ENCODE measurements around the gene CHURC1. TPM values are rescaled to one million over a fixed set of nuclear protein-coding genes. Genes with fewer than 3 reads are reported as not detected.
"Not testable (repeated sequence)": the region's sequence is repeated elsewhere in the genome, so short reads cannot be mapped to it uniquely, and the experiment has no call there.

The CHURC1 gene
- total RNA-seq, 2 donors from 2014 or later = 115 to 128 TPM

GRCh38 chr14:64910847-64911495 is 3.3 kb upstream of the CHURC1 start:
- H3K4me3 ChIP-seq = no peak overlapping the region

GRCh38 chr14:64912261-64912660 is 2.0 kb upstream of the CHURC1 start:
- no peak for ATAC-seq (ENCODE audit: insufficient number of reproducible peaks, low FRiP score, low read depth)

More at GRCh38 chr14:64910847-64911495, 3.3 kb upstream of the CHURC1 start:
- no peaks in the 10 kb centered on the region for H3K36me3 ChIP-seq
- no peak for ATAC-seq (ENCODE audit: insufficient number of reproducible peaks, low FRiP score, low read depth)
- H3K27me3 ChIP-seq (replicated peaks; ENCODE audit: insufficient read depth) = no peaks in the 10 kb centered on the region
- no peak for DNase-seq (ENCODE audit: low spot score)
- TF ChIP-seq, protein P1, sequence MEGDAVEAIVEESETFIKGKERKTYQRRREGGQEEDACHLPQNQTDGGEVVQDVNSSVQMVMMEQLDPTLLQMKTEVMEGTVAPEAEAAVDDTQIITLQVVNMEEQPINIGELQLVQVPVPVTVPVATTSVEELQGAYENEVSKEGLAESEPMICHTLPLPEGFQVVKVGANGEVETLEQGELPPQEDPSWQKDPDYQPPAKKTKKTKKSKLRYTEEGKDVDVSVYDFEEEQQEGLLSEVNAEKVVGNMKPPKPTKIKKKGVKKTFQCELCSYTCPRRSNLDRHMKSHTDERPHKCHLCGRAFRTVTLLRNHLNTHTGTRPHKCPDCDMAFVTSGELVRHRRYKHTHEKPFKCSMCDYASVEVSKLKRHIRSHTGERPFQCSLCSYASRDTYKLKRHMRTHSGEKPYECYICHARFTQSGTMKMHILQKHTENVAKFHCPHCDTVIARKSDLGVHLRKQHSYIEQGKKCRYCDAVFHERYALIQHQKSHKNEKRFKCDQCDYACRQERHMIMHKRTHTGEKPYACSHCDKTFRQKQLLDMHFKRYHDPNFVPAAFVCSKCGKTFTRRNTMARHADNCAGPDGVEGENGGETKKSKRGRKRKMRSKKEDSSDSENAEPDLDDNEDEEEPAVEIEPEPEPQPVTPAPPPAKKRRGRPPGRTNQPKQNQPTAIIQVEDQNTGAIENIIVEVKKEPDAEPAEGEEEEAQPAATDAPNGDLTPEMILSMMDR (IDR thresholded peaks at IDR 0.05) = peak; percentile 29
- H3K4me1 ChIP-seq (ENCODE audit: control insufficient read depth in 1 of 2, low read depth in 2 of 2) = peaks cover 7 to 14% of the 10 kb centered on the region in 2 donors
- H3K27ac ChIP-seq = no peak overlapping the region
- H3K9me3 ChIP-seq = no peaks in the 10 kb centered on the region

GRCh38 chr14:64913477-64913876 is 778 bp upstream of the CHURC1 start:
- H3K4me3 ChIP-seq = peak overlapping the region; percentile 95
- not testable (repeated sequence) for H3K9me3 ChIP-seq; H3K36me3 ChIP-seq; DNase-seq (ENCODE audit: low spot score); H3K27me3 ChIP-seq (replicated peaks; ENCODE audit: insufficient read depth); H3K27ac ChIP-seq; ATAC-seq (ENCODE audit: insufficient number of reproducible peaks, low FRiP score, low read depth)
- H3K4me1 ChIP-seq (ENCODE audit: control insufficient read depth in 1 of 2, low read depth in 2 of 2) = peaks cover 9 to 35% of the 10 kb centered on the region in 2 donors

More at GRCh38 chr14:64912261-64912660, 2.0 kb upstream of the CHURC1 start:
- H3K9me3 ChIP-seq = no peaks in the 10 kb centered on the region
- H3K4me3 ChIP-seq = no peak overlapping the region
- H3K36me3 ChIP-seq = no peaks in the 10 kb centered on the region
- DNase-seq (ENCODE audit: low spot score) = no peak
- peaks cover 9 to 23% of the 10 kb centered on the region in 2 donors for H3K4me1 ChIP-seq (ENCODE audit: control insufficient read depth in 1 of 2, low read depth in 2 of 2)
- no peaks in the 10 kb centered on the region for H3K27me3 ChIP-seq (replicated peaks; ENCODE audit: insufficient read depth)
- TF ChIP-seq, protein P1 (IDR thresholded peaks at IDR 0.05) = no peak
- H3K27ac ChIP-seq = no peak overlapping the region

- H3K9me3 ChIP-seq = no peaks in the 10 kb centered on the region
- H3K36me3 ChIP-seq = no peaks in the 10 kb centered on the region
- ATAC-seq (ENCODE audit: insufficient number of reproducible peaks, low FRiP score, low read depth) = no peak
- no peak for DNase-seq (ENCODE audit: low spot score)
- peak overlapping the region; percentile 96 to 97 for H3K27ac ChIP-seq
- no peaks in the 10 kb centered on the region for H3K27me3 ChIP-seq (replicated peaks; ENCODE audit: insufficient read depth)
- peaks cover 19 to 50% of the 10 kb centered on the region in 2 donors for H3K4me1 ChIP-seq (ENCODE audit: control insufficient read depth in 1 of 2, low read depth in 2 of 2)
- TF ChIP-seq, protein P1 (IDR thresholded peaks at IDR 0.05) = no peak
- peak overlapping the region; percentile 95 for H3K4me3 ChIP-seq
Observed at GRCh38 chr14:64915029-64915424, 772 bp downstream of the CHURC1 start.

DNA sequence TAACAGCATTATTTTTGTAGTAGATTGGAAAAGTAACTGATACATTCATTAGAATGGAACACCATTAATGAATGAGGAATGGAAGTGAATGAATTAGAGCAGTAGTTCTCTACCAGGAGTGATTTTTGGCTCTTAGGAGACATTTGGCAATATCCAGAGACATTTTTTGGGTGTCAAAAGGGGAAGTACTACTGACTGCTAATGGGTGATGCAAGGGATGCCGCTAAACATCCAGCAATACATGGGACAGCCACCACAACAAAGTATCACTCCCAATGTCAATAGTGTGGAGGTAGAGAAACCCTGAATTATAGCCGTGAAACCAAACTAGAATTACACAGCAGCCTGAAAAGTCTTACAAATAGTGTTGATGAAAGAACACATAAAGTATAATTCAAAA is 1.5 kb downstream of the CHURC1 start:
- peaks cover 23 to 58% of the 10 kb centered on the region in 2 donors for H3K4me1 ChIP-seq (ENCODE audit: control insufficient read depth in 1 of 2, low read depth in 2 of 2)
- H3K27ac ChIP-seq = no peak overlapping the region
- no peaks in the 10 kb centered on the region for H3K36me3 ChIP-seq
- H3K27me3 ChIP-seq (replicated peaks; ENCODE audit: insufficient read depth) = no peaks in the 10 kb centered on the region
- TF ChIP-seq, protein P1 (IDR thresholded peaks at IDR 0.05) = no peak
- H3K9me3 ChIP-seq = no peaks in the 10 kb centered on the region
- ATAC-seq (ENCODE audit: insufficient number of reproducible peaks, low FRiP score, low read depth) (no peak), DNase-seq (ENCODE audit: low spot score) (no peak)
- H3K4me3 ChIP-seq = peak overlapping the region; percentile 7
